Effector memory CD4-positive, alpha-beta T cell (primary cell): ENCODE data around the gene SKIDA1.

Experiments used
- DNase-seq, 3 donors: peaks; one replicate each; pipeline ENCODE4 v3.0.0-alpha.2; 2020
- H3K27ac ChIP-seq: 2 replicates; pipeline ENCODE4 v1.7.0; 2013; ENCODE audit warnings: mild to moderate bottlenecking, low read length, moderate library complexity; ENCODE audit not compliant: insufficient read depth, poor library complexity, severe bottlenecking
- H3K27me3 ChIP-seq: replicated peaks from 2 replicates; pipeline ENCODE4 v1.7.0; 2013; ENCODE audit warnings: mild to moderate bottlenecking, low read length; ENCODE audit not compliant: insufficient read depth, control insufficient read depth, poor library complexity, severe bottlenecking
- H3K36me3 ChIP-seq: 2 replicates; pipeline ENCODE4 v1.7.0; 2013; ENCODE audit warnings: mild to moderate bottlenecking, low read length, moderate library complexity; ENCODE audit not compliant: control insufficient read depth, insufficient read depth
- H3K4me1 ChIP-seq: 2 replicates; pipeline ENCODE4 v1.7.0; 2013; ENCODE audit warnings: low read length, mild to moderate bottlenecking; ENCODE audit not compliant: control insufficient read depth, insufficient read depth, poor library complexity, severe bottlenecking
- H3K4me3 ChIP-seq: 2 replicates; pipeline ENCODE4 v1.7.0; 2013; ENCODE audit warnings: low read length, low read depth, mild to moderate bottlenecking; ENCODE audit not compliant: insufficient read depth, poor library complexity, severe bottlenecking
- H3K9me3 ChIP-seq: 2 replicates; pipeline ENCODE4 v1.7.0; 2013; ENCODE audit warnings: mild to moderate bottlenecking, low read length, moderate library complexity; ENCODE audit not compliant: control insufficient read depth

The SKIDA1 gene

DNA sequence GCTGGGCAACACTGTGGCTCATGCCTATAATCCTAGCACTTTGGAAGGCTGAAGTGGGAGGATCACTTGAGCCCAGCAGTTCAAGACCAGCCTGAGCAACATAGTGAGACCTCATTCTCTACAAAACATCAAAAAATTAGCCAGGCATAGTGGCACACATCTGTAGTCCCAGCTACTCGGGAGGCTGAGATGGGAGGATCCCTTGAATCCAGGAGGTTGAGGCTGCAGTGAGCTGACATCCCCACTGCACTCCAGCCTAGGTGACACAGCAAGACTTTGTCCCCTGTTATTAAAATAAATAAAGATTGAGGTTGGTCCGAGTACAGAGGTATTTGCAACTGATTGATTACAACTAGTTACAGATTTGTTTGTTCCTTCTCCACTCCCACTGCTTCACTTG, 44.1 kb downstream of the SKIDA1 start:
- Histone ChIP-seq H3K4me1 (no peaks in the 10 kb centered on the region), H3K9me3 (no peaks in the 10 kb centered on the region), H3K27ac (no peak overlapping the region), H3K27me3 (no peaks in the 10 kb centered on the region), H3K4me3 (no peak overlapping the region), H3K36me3 (no peaks in the 10 kb centered on the region)
- DNase-seq: no peak

DNA sequence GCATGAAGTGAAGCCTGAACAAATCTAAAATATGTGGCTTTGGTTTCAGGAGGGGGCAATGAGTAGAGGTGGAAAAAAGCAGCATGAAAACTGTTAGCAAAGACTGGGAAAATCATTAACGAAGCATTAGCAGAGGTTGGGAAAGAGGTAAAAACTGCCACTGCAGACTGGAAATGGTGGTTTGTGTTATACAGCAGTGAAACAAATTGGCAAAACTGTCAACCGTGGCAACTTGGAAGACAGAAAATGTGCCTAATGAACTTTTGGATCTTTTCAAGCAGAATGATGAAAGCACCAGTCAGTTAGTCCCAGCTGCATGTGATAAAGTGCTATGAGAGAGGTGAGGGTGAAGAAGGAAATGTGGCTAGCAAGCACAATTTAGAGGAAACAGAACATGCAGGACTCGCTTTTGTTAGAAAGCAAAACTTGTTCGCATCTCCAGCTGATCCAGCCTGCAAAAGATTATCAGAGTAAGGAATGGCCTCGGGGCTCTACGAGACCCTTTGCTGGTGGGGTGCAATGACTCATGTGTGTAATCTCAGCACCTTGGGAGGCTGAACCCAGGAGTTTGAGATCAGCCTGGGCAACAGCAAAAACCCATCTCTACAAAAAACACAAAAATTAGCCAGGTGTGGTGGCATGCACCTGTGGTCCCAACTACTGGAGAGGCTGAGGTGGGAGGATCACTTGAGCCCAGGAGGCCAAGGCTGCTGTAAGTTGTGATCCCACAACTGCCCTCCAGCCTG, 45.7 kb downstream of the SKIDA1 start:
- Histone ChIP-seq H3K4me3 (no peak overlapping the region), H3K36me3 (no peaks in the 10 kb centered on the region), H3K27ac (no peak overlapping the region), H3K9me3 (no peaks in the 10 kb centered on the region), H3K27me3 (no peaks in the 10 kb centered on the region), H3K4me1 (no peaks in the 10 kb centered on the region)
- no peak for DNase-seq

DNA sequence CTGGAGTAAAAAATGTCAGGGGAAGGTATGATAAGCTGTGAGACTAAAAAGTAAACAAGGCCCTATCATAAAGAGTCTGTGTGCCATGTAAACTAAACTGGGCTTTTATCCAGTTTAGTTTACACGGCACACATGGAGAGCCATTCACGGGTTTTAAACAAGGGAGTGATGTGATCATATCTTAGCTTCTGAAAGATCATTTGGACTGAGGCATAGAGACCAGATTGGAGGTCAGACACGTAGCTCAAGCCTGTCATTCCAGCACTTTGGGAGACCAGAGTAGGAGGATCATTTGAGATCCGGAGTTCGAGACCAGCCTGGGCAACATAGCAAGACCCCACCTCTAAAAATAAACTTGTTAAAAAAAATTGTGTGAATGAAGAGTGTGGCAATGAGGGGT, 50.1 kb downstream of the SKIDA1 start:
- H3K4me1 ChIP-seq: no peaks in the 10 kb centered on the region
- H3K27ac ChIP-seq: no peak overlapping the region
- DNase-seq: no peak
- H3K36me3 ChIP-seq: no peaks in the 10 kb centered on the region
- no peaks in the 10 kb centered on the region for H3K27me3 ChIP-seq
- H3K9me3 ChIP-seq: no peaks in the 10 kb centered on the region
- H3K4me3 ChIP-seq: no peak overlapping the region

GRCh38 chr10:21473541-21473940, 51.9 kb downstream of the SKIDA1 start:
- Histone ChIP-seq H3K4me1 (no peaks in the 10 kb centered on the region), H3K4me3 (no peak overlapping the region), H3K27ac (no peak overlapping the region), H3K9me3 (no peaks in the 10 kb centered on the region), H3K27me3 (no peaks in the 10 kb centered on the region), H3K36me3 (no peaks in the 10 kb centered on the region)
- DNase-seq: no peak

- no peak overlapping the region for H3K4me3 ChIP-seq
- no peaks in the 10 kb centered on the region for H3K9me3 ChIP-seq
- no peak for DNase-seq
- no peaks in the 10 kb centered on the region for H3K36me3 ChIP-seq
- no peaks in the 10 kb centered on the region for H3K4me1 ChIP-seq
- no peaks in the 10 kb centered on the region for H3K27me3 ChIP-seq
- H3K27ac ChIP-seq: no peak overlapping the region
Observed at GRCh38 chr10:21473135-21473534, 52.3 kb downstream of the SKIDA1 start.

GRCh38 chr10:21468086-21468485, 57.4 kb downstream of the SKIDA1 start:
- DNase-seq: no peak
- no peaks in the 10 kb centered on the region for H3K36me3 ChIP-seq
- no peaks in the 10 kb centered on the region for H3K27me3 ChIP-seq
- no peak overlapping the region for H3K27ac ChIP-seq
- no peaks in the 10 kb centered on the region for H3K4me1 ChIP-seq
- H3K9me3 ChIP-seq: no peaks in the 10 kb centered on the region
- H3K4me3 ChIP-seq: no peak overlapping the region

DNA sequence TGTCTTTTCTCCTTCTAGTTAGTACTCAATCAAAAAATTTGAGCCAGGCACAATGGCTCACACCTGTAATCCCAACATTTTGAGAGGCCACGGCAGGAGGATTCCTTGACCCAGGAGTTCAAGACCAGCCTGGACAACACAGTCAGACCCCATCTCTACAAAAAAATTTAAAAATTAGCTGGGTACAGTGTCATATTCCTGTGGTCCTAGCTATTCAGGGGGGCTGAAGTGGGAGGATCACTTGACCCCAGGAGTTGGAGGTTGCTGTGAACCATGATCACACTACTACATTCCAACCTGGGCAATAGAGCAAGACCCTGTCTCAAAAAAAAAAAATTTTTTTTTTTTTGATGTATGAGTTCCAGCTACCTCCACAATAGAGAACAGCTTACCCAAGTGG, 57.8 kb downstream of the SKIDA1 start:
- H3K4me3 ChIP-seq: no peak overlapping the region
- H3K9me3 ChIP-seq: no peaks in the 10 kb centered on the region
- H3K27me3 ChIP-seq: no peaks in the 10 kb centered on the region

GRCh38 chr10:21464134-21464533, 61.3 kb downstream of the SKIDA1 start:
- no peaks in the 10 kb centered on the region for H3K9me3 ChIP-seq
- no peak for DNase-seq
- H3K27me3 ChIP-seq: no peaks in the 10 kb centered on the region
- H3K4me1 ChIP-seq: no peaks in the 10 kb centered on the region
- no peaks in the 10 kb centered on the region for H3K36me3 ChIP-seq
- no peak overlapping the region for H3K4me3 ChIP-seq
- H3K27ac ChIP-seq: no peak overlapping the region

More for the DNA sequence above, 57.8 kb downstream of the SKIDA1 start:
- Histone ChIP-seq H3K36me3 (no peaks in the 10 kb centered on the region), H3K4me1 (no peaks in the 10 kb centered on the region), H3K27ac (no peak overlapping the region)
- no peak for DNase-seq
